Measurements from ENCODE around the gene SLC30A7. TPM values are rescaled to one million over a fixed set of nuclear protein-coding genes. Genes with fewer than 3 reads are reported as not detected.

The SLC30A7 gene
- total and polyA plus RNA-seq, 2 of the 13 experiments (the other 11 are each of a cell fraction or from before 2014, with no cell fraction given), result 8.3 to 40.8 TPM

- TF ChIP-seq USF2 (IDR thresholded peaks at IDR 0.05; ENCODE audit: low read depth, low read length), result no peak
- TF ChIP-seq USF2 (CRISPR knock-in tag; IDR thresholded peaks at IDR 0.05; ENCODE audit: borderline replicate concordance), result no peak
- no peak for TF ChIP-seq KLF12 (CRISPR knock-in tag; IDR thresholded peaks at IDR 0.05; ENCODE audit: borderline replicate concordance)
- no peak for TF ChIP-seq HCFC1 (IDR thresholded peaks at IDR 0.05; ENCODE audit: low read depth, low read length)
- TF ChIP-seq ZBTB42 (CRISPR knock-in tag; IDR thresholded peaks at IDR 0.05), result no peak
- no peak for TF ChIP-seq ZNF891 (CRISPR knock-in tag; IDR thresholded peaks at IDR 0.05)
- no peak for TF ChIP-seq KIAA2018 (CRISPR knock-in tag; IDR thresholded peaks at IDR 0.05; ENCODE audit: borderline replicate concordance)
- no peak for TF ChIP-seq KDM6A (CRISPR knock-in tag; IDR thresholded peaks at IDR 0.05; ENCODE audit: low read depth)
- TF ChIP-seq KLF13 (CRISPR knock-in tag; IDR thresholded peaks at IDR 0.05), result no peak
- TF ChIP-seq ATF5 (CRISPR knock-in tag; IDR thresholded peaks at IDR 0.05; ENCODE audit: low read depth), result no peak
- peak; percentile 80; the same call in 1 of the 2 replicates for TF ChIP-seq NFATC3 (CRISPR knock-in tag; IDR thresholded peaks at IDR 0.05)
- no peak for TF ChIP-seq ZNF724P (CRISPR knock-in tag; IDR thresholded peaks at IDR 0.05; ENCODE audit: borderline replicate concordance)
- TF ChIP-seq NR2F1 (CRISPR knock-in tag; IDR thresholded peaks at IDR 0.05), result no peak
- TF ChIP-seq DDIT3 (CRISPR knock-in tag; IDR thresholded peaks at IDR 0.05), result no peak
- no peak for TF ChIP-seq ZFP37 (CRISPR knock-in tag; IDR thresholded peaks at IDR 0.05; ENCODE audit: borderline replicate concordance)
- TF ChIP-seq JUND (CRISPR knock-in tag; IDR thresholded peaks at IDR 0.05), result no peak
- no peak for TF ChIP-seq ZNF549 (CRISPR knock-in tag; IDR thresholded peaks at IDR 0.05)
- TF ChIP-seq ZNF776 (CRISPR knock-in tag; IDR thresholded peaks at IDR 0.05), result no peak
- no peak for TF ChIP-seq BHLHE40 (IDR thresholded peaks at IDR 0.05; ENCODE audit: low read length)
These were observed at the start of gene SLC30A7 (continued) for GRCh38 chr1:100895540-100896480.
